Mesodermal cell (in vitro differentiated cells): ENCODE measurements around the gene ISG15.

Source experiments
- H3K27ac ChIP-seq: 2 replicates; pipeline ENCODE4 v1.7.0; 2013; ENCODE audit warnings: mild to moderate bottlenecking, low read depth, low read length, moderate library complexity; ENCODE audit not compliant: severe bottlenecking
- H3K36me3 ChIP-seq: 2 replicates; pipeline ENCODE4 v1.7.1; 2013; ENCODE audit warnings: mild to moderate bottlenecking, low read length, moderate library complexity; ENCODE audit not compliant: control insufficient read depth, insufficient read depth
- H3K4me1 ChIP-seq: one replicate; pipeline ENCODE4 v1.7.1; 2013; ENCODE audit warnings: mild to moderate bottlenecking, low read length; ENCODE audit not compliant: insufficient read depth, control insufficient read depth, poor library complexity, severe bottlenecking
- H3K4me3 ChIP-seq: 2 replicates; pipeline ENCODE4 v1.7.0; 2013; ENCODE audit warnings: low read length, control low read depth, mild to moderate bottlenecking; ENCODE audit not compliant: insufficient read depth, poor library complexity, severe bottlenecking; ENCODE audit errors: extremely low read depth
- H3K9me3 ChIP-seq: 2 replicates; pipeline ENCODE4 v1.7.1; 2013; ENCODE audit warnings: mild to moderate bottlenecking, low read length, moderate library complexity; ENCODE audit not compliant: control insufficient read depth
- WGBS, 2 experiments: methylation state at CpG; one replicate each; pipeline ENCODE4 v1.1.5; 2013; ENCODE audit warnings: missing lambda C conversion rate in 2 of 2; ENCODE audit not compliant: insufficient coverage in 2 of 2; 5-methylcytosine and 5-hydroxymethylcytosine counted together

ISG15 gene

GRCh38 chr1:1042835-1043234, 29.5 kb downstream of the ISG15 start:
- Histone ChIP-seq H3K4me3 (no peak overlapping the region), H3K4me1 (peaks cover 9% of the 10 kb centered on the region), H3K9me3 (no peaks in the 10 kb centered on the region), H3K27ac (no peak overlapping the region), H3K36me3 (peaks cover 49% of the 10 kb centered on the region)
- 90% methylated on average over 6 to 10 of the region's 10 CpGs for WGBS, 2 experiments

GRCh38 chr1:1043411-1043810, 30.1 kb downstream of the ISG15 start:
- Histone ChIP-seq H3K9me3 (no peaks in the 10 kb centered on the region), H3K4me3 (no peak overlapping the region), H3K27ac (no peak overlapping the region), H3K4me1 (peaks cover 9% of the 10 kb centered on the region), H3K36me3 (peaks cover 49% of the 10 kb centered on the region)
- 98% methylated on average over 26 to 27 of the region's 27 CpGs for WGBS, 2 experiments

DNA sequence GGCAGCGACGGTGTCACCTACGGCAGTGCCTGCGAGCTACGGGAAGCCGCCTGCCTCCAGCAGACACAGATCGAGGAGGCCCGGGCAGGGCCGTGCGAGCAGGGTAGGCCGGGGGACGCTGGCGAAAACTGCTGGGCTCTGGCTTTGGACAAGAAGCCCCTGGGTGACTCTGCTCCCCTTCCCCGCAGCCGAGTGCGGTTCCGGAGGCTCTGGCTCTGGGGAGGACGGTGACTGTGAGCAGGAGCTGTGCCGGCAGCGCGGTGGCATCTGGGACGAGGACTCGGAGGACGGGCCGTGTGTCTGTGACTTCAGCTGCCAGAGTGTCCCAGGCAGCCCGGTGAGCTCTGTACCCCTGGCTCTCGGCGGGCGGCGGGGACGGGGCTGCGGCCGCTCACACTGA, 30.6 kb downstream of the ISG15 start:
- Histone ChIP-seq H3K4me3 (no peak overlapping the region), H3K4me1 (peaks cover 9% of the 10 kb centered on the region), H3K9me3 (no peaks in the 10 kb centered on the region), H3K27ac (no peak overlapping the region), H3K36me3 (peaks cover 49% of the 10 kb centered on the region)
- WGBS, 2 experiments: 97 to 98% methylated on average over 33 of the region's 33 CpGs

GRCh38 chr1:1044455-1045078, 31.3 kb downstream of the ISG15 start:
- Histone ChIP-seq H3K27ac (no peak overlapping the region), H3K4me1 (peaks cover 6% of the 10 kb centered on the region), H3K4me3 (no peak overlapping the region), H3K36me3 (peaks cover 49% of the 10 kb centered on the region), H3K9me3 (no peaks in the 10 kb centered on the region)
- WGBS, 2 experiments: 96 to 97% methylated on average over 33 to 34 of the region's 34 CpGs

DNA sequence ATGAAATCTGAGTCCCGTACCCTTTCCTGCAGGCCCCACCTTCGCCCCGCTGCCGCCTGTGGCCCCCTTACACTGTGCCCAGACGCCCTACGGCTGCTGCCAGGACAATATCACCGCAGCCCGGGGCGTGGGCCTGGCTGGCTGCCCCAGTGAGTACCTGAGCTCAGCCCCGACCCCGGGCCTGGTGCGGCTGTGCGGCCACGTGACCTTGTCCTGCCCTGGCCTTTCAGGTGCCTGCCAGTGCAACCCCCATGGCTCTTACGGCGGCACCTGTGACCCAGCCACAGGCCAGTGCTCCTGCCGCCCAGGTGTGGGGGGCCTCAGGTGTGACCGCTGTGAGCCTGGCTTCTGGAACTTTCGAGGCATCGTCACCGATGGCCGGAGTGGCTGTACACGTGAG, 31.8 kb downstream of the ISG15 start:
- H3K27ac ChIP-seq: no peak overlapping the region
- WGBS, 2 experiments: 96 to 97% methylated on average over 23 of the region's 23 CpGs
- H3K4me3 ChIP-seq: no peak overlapping the region
- H3K4me1 ChIP-seq: peaks cover 6% of the 10 kb centered on the region
- no peaks in the 10 kb centered on the region for H3K9me3 ChIP-seq
- H3K36me3 ChIP-seq: peaks cover 49% of the 10 kb centered on the region

GRCh38 chr1:1046243-1046642, 32.9 kb downstream of the ISG15 start:
- H3K4me3 ChIP-seq: no peak overlapping the region
- peaks cover 2% of the 10 kb centered on the region for H3K4me1 ChIP-seq
- 97 to 99% methylated on average over 11 to 18 of the region's 20 CpGs for WGBS, 2 experiments
- H3K36me3 ChIP-seq: peaks cover 54% of the 10 kb centered on the region
- H3K27ac ChIP-seq: no peak overlapping the region
- H3K9me3 ChIP-seq: no peaks in the 10 kb centered on the region

DNA sequence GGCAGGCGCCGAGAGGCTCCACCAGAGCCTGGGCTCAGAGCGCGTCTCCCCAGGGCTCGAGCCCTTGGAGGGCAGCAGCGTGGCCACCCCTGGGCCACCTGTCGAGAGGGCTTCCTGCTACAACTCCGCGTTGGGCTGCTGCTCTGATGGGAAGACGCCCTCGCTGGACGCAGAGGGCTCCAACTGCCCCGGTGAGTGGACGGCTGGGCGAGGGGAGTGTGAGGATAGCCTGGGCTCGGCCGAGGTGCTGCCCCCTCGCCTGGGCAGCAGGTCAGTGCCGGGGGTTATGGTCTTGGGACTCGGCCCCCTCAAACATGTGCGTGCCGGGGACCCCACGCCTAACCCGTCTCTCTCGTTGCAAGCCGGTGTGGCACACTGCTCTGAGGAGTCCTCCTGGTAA, 33.5 kb downstream of the ISG15 start:
- 94 to 97% methylated on average over 26 of the region's 26 CpGs for WGBS, 2 experiments

GRCh38 chr1:1047407-1047806, 34.1 kb downstream of the ISG15 start:
- Histone ChIP-seq H3K9me3 (no peaks in the 10 kb centered on the region), H3K36me3 (peaks cover 60% of the 10 kb centered on the region), H3K27ac (no peak overlapping the region), H3K4me3 (no peak overlapping the region), H3K4me1 (no peaks in the 10 kb centered on the region)
- WGBS, 2 experiments: 96 to 99% methylated on average over 19 of the region's 19 CpGs

More for the DNA sequence above, 33.5 kb downstream of the ISG15 start:
- Histone ChIP-seq H3K36me3 (peaks cover 59% of the 10 kb centered on the region), H3K4me1 (no peaks in the 10 kb centered on the region), H3K27ac (no peak overlapping the region), H3K4me3 (no peak overlapping the region), H3K9me3 (no peaks in the 10 kb centered on the region)

GRCh38 chr1:1047963-1048362, 34.7 kb downstream of the ISG15 start:
- H3K4me1 ChIP-seq: no peaks in the 10 kb centered on the region
- no peak overlapping the region for H3K27ac ChIP-seq
- H3K4me3 ChIP-seq: no peak overlapping the region
- H3K36me3 ChIP-seq: peaks cover 58% of the 10 kb centered on the region
- H3K9me3 ChIP-seq: no peaks in the 10 kb centered on the region
- WGBS, 2 experiments: 95 to 97% methylated on average over 17 to 20 of the region's 25 CpGs

DNA sequence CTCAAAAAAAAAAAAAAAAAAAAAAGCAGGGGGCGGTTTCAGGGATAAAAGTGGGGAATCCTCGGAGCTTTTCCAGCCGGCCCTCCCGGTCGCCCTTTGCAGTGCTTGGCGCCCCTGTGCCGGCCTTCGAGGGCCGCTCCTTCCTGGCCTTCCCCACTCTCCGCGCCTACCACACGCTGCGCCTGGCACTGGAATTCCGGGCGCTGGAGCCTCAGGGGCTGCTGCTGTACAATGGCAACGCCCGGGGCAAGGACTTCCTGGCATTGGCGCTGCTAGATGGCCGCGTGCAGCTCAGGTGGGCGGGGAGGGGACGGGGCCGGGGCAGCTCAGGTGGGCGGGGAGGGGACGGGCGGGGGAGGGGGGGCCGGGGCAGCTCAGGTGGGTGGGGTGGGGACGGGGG, 35.5 kb downstream of the ISG15 start:
- Histone ChIP-seq H3K27ac (no peak overlapping the region), H3K4me1 (no peaks in the 10 kb centered on the region), H3K9me3 (no peaks in the 10 kb centered on the region), H3K36me3 (peaks cover 55% of the 10 kb centered on the region), H3K4me3 (no peak overlapping the region)
- 97 to 98% methylated on average over 9 to 15 of the region's 28 CpGs for WGBS, 2 experiments

GRCh38 chr1:1049318-1050165, 36.2 kb downstream of the ISG15 start:
- H3K9me3 ChIP-seq: no peaks in the 10 kb centered on the region
- 96 to 98% methylated on average over 43 to 45 of the region's 57 CpGs for WGBS, 2 experiments

More at GRCh38 chr1:1049318-1050165, 36.2 kb downstream of the ISG15 start:
- H3K27ac ChIP-seq: no peak overlapping the region
- peaks cover 52% of the 10 kb centered on the region for H3K36me3 ChIP-seq
- H3K4me3 ChIP-seq: no peak overlapping the region
- H3K4me1 ChIP-seq: no peaks in the 10 kb centered on the region
